ENCODE measurements around the gene BRINP1.
"Not testable (repeated sequence)": the region's sequence is repeated elsewhere in the genome, so short reads cannot be mapped to it uniquely, and the experiment has no call there.

The BRINP1 gene

DNA sequence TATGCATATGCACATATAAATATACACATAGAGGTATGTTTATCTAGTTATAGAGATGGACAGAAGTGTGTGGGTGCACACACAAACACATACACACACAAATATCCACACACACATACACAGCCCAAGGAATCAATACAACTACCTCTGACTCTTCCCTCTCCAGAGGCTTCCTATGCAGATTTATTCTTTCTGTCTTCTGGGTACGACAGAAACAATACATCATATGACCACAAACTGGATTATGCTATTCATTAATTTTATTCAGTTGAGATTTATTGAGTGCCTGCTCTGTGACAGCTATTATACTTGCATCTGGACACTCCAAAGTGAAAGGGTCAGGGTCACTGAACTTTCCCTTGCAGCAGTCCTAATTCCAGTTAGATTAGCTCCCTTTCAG is 155.8 kb downstream of the BRINP1 start:
- no peak for DNase-seq (ENCODE audit: low read depth)

DNA sequence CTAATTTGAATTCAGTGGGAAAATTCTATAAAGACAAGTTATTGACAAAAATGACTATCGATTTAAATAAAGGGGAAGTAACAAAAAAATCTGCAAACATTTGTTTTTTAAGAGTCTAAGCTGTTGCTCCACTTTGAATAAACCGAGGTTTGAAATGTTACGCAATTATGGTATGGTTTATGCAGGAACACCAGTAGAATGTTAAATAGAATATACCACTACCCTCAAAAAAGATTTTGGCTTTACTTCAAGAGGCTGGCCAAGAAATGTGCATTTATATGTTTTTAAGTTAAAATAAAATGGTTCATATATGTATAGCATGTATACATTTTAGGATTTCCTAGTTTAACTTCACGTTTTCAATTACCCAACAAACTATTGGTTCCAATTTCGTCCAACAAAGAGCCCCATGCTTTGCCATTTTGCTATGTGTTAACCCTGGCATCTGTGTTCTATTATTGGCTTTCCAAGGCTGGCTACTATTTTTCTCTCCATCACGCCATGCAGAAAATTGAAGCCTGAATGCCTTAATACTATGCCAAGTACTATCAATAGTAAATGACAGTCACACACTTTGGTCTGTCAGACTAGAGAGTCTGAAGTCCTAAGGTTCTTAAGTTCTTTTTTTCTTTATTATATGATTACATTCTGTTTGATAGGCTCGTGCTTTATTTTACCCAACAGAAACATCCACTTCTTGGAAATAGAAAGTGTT is 171.2 kb downstream of the BRINP1 start:
- DNase-seq (ENCODE audit: low read depth), result no peak

DNA sequence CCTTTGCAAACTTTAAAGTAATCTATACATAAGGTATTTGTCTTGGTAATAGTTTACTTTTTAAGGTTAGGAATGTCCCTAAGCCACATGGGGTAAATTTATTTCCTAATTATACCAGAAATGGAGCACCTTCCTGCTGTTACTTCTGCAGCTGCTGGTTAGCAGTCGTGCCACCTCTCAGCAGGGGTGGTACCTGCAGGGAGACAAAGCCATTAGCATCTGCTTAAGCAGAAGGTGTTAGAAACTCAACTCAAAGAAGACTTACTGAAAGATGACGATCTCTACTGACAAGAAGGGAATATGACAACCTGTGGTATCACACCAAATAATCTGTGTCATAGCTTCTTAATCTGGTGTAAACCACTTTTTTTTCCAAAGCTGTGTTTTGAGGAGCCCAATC is 173.7 kb downstream of the BRINP1 start:
- no peak for DNase-seq (ENCODE audit: low read depth)

DNA sequence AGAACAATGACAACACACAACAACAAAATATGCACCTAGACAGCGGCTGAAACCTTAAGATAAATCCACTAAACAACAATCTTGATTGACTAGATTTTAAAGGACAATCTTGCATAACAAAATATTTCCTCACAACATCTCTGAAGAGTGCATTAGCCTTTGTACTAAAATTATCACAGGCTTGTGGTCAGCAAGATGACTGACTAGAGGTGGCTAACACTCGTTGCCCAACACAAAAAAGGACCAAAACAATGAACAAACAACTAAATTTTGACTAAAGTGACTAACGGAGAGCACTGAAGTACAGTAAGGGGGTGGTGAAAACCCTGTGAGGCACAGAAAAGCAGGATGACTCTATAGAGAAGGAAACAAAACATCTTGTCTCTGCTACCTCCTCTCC is 183.9 kb downstream of the BRINP1 start:
- no peak for DNase-seq (ENCODE audit: low read depth)

DNA sequence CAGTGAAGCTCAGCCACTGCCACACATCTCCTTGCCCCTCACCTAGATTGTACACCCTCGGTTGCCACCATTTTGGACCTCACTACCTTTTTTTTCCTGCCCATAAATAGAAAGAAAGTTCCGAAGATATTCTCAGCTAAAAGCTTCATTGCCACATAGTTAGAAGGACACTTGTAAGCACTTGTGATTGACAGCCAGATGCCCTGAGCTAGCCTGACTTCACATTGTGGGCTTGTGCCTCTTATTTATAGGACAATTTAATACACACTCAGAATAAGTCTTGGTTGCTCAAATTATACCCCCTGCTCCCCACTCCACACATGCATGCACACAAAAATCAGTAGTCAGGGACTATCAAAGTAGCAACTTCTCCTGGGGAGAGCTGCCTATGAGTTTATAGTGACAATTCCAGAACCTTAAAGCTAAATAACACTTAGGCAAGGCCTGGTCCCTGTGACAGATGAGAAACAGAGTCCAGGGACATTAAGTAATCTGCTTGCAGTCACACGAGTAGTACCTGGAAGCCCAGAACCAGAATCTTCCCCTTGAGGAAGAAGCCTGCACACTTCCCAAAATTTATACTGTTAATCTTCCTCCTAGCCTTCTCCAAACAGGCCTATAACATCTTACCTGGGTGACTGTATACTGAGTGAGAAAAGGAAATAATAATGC is 184.8 kb downstream of the BRINP1 start:
- DNase-seq (ENCODE audit: low read depth), result no peak

DNA sequence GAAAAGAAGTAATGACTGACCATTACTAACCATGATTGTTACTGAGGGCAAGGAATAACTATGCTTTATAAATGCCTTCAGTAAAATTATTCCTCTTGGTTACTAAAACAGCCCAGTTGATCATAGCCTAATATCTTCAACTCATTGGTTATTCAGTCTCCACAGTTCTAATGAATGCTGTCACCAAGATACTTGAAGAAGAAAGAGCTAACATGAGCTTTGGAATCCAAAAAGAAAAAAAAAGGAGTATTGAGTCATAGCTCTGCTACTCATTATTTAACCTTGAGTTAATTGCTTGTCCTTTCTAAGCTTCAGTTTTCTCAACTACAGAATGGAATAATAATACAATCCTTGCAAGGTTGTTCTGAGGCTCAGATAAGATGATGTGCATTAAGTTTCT is 187.7 kb downstream of the BRINP1 start:
- DNase-seq (ENCODE audit: low read depth), result no peak

DNA sequence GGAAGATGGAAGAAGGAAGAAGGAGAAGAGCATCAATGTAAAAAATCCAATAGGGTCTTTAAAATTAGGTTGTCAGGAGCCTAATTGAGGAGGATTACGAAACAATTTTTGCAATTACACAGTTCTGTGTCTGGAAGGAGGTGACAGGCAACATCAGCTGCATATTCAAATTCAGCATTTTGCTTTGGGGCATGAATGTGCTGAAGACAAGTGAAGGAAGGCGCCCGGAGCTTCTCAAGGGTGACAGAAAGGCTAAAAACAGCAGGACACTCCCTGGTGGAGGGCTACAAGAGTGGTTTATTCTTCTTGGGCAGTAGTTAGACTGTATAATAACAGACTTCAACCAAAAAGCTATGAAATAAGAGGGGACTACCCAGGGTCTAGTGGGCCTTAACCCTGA is 188.3 kb downstream of the BRINP1 start:
- no peak for DNase-seq (ENCODE audit: low read depth)

DNA sequence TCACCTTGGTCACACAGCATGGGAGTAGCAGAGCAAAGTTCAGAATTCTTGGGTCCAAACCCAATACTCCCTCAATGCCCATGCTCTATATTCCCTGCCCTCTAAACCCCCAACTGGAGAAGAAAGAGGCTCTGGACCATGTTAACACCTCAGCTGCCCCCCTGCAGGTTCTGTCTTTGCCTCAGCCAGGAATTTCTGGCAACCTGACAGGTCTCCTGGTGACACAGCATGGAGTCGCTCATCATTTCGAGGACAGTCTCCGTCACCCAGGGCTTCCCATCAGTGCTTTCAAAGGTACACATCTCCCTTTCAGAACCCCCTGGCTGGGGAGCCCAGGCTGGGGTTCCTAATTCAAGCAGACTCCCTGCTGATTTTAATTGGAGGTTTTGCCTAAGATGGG is 189.5 kb downstream of the BRINP1 start:
- no peak for DNase-seq (ENCODE audit: low read depth)

DNA sequence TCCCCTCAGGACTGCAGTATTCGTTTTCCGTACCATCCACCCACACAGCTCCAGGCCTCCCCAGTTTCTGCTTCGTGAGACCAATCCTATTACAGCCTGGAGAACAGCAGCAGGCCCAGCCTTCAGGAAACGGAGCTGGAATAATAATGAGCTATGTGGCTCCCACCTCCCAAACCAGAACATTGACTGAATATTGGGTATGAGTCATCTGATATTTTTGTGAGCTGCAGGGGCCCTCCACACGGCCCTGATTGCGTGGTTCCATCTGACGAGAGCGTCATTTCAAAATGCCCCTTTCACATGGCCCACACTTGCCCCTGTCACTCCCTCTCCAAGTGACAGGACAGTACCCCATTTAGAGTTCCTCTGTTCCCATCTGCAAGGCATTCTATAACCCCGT is 192.0 kb downstream of the BRINP1 start:
- no peak for DNase-seq (ENCODE audit: low read depth)

DNA sequence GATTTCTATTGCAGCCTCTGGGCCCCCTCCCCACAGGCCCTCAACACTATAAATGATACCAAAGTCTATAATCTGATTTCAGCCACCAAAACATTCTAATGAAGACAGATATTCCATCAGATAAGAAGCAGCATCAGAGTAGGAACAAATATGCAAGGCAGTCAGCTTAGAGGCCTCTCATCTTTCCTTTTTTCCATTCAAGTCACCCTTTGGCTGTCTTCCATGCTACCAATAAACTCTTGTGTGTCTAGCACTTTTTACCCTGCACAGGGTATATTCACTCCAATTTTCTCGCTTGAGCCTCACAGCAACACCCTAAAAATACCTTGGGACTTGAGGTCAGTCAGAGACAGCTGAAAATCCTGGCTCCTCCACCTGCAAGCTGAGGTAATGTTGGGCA is 193.7 kb downstream of the BRINP1 start:
- DNase-seq (ENCODE audit: low read depth), result no peak

DNA sequence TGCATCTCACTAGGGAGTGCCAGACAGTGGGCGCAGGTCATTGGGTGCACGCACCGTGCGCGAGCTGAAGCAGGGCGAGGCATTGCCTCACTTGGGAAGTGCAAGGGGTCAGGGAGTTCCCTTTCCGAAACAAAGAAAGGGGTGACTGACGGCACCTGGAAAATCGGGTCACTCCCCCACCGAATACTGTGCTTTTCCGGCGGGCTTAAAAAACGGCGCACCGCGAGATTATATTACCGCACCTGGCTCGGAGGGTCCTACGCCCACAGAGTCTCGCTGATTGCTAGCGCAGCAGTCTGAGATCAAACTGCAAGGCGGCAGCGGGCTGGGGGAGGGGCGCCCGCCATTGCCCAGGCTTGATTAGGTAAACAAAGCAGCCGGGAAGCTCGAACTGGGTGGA is 200.0 kb downstream of the BRINP1 start:
- not testable (repeated sequence) for DNase-seq (ENCODE audit: low read depth)

DNA sequence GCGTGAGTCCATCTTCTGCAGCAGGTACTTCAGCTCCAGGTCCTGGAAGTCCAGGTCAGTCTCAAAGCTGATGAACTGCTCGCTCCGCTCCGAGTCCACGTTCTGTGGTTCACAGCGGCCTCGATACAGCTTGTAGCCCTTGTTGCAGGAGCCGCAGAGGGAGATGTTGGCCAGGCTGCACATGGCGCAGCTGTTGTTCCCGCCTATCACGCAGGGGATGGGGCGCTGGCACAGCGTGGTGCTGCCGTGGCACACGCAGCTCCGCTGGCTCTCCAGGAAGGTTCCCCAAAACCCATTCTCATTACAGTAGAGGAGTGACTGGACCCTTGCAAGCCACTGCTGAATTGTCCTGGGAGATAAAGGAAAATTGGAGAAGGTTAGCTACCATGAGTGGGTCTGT is 201.4 kb downstream of the BRINP1 start:
- DNase-seq (ENCODE audit: low read depth), result no peak

DNA sequence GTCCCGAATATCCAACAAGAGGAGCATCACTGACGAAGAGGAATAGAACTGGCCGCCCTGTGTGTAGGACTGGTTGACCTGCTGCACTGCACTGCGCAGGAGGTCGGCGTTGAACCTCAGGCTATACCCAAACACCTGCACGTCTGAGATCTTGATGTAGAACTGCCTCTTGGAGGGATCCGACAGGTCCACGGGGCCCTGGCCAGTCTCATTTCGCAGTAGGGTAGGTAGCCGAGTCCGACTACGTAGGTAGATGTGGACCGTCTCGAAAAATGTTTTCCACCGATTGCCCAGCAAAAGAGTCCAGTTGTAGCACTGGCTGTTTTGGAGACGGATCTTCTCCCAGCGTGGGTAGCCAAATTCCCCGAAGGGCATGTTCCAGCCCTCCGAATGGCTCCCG is 202.0 kb downstream of the BRINP1 start:
- DNase-seq (ENCODE audit: low read depth), result no peak

DNA sequence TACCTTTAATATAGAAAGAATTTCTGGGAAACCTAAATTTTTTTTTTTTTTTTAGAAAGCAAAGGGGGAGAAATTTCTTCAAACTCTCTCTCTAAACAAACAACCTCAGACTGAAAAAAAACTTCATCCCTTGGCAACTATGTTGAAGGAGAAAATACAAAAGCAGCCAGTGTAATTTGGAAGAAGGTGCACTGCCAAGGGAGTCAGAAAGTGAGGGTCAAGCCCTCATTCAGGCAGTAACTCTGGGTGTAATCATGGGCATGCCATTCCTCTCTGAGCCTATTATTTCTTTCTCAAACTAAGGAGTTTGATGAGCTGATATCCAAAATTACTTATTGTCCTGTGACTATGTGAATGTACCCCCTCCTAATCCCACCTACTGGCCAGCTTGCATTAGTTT is 203.1 kb downstream of the BRINP1 start:
- no peak for DNase-seq (ENCODE audit: low read depth)

DNA sequence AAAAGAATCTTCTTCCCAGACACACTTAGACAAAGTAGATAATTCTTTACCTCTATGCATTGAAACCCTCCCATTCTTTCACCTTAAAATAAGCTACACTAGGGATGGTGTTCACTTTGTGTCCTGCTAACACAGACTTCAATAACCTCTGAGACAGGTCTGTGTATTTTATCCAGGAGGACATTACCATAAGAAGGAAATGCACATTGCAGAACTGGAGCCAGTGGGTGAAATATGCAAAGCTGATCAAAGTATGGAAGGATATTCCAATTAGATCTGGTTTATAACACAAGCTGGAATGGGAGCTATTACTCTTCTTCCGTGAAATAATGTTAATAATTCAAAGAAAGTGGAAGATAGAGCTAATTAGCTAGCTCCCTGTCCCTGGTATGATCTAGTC is 204.1 kb downstream of the BRINP1 start:
- DNase-seq (ENCODE audit: low read depth), result no peak

DNA sequence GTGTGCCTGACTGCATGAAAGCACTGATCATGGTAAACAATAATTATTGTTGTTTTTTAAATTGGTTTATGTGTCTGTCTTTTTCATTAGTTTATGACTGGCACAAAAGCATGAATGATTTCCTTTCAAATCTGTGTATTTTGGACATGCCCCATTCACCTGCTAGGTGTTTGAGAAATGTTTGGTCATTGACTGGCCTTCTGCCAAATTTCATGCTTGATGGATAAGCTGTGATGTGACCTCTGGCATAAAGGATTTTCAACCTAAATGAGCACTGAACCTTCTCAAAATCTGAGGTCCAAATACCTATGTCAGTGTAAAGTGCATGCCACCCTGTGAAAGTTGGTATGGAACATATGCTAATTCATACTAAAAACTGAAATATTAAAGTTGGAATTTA is 204.5 kb downstream of the BRINP1 start:
- DNase-seq (ENCODE audit: low read depth), result no peak

DNA sequence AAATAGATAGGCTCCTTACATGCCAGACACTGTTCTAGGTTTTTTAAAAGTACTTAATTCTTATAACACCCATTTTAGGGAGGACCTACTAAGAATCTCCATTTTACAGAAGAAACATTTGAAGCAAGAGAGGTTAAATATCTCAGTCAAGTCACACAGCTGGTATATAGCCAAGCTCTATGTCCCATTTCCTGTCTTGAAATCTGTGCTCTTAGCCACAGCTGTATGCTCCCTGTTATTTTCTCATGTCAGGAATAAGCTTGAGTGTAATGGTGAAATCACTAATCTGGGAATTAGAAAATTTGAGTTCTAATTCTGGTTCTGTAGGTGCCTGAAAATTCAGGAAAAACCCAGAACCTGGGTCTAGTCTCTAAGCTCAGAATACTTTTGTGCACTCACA is 208.7 kb downstream of the BRINP1 start:
- DNase-seq (ENCODE audit: low read depth), result no peak

DNA sequence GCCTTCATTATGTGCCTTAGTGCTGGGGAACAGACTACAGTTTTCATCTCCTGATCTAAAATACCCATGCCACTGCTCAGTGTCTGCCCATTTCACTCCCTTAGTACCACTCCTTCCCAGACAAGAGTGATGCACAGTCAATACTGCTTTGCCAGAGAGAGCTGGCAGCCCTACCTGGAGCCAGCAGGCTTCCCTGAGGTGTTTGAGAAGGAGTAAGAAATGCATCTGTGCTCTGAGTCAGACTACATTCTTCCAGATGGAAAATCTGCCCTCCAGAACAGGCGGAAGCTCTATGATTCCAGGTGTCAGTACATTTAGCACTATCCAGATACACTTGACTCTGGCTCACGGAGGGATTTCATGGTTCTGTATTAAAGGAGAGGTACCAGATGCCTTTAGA is 209.8 kb downstream of the BRINP1 start:
- no peak for DNase-seq (ENCODE audit: low read depth)

DNA sequence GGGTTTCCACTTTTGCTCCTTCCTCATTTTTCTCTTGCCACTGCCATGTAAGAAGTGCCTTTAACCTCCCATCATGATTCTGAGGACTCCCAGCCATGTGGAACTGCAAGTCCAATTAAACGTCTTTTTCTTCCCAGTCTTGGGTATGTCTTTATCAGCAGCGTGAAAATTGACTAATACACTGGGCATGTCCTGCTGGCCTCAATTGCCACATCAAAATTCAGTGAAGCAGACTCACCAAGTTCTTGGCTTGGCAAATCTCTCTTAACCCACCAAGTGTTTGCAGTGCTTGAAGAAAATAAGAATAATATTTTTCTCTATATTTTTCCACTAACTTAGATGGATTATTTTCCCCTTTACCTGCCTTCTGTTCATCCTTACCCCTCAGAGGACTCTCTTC is 212.0 kb downstream of the BRINP1 start:
- no peak for DNase-seq (ENCODE audit: low read depth)

DNA sequence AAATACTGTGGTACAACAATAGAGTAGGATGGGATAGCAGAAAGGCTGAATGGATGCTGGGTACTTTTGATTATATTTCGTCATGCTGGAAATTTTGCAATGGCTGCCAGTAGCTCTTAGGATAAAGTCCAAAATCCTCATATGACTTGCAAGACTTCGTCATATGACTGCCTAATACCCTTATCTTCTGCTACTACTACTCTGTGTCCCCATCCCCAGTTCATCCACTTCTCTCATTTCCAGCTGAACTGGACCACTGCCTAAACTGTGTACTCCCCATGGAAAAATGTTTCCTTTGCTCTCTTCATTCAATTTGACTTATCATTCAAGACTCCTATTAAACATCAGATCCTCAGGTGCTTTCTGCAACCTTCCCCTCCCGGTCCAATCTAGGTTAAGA is 212.9 kb downstream of the BRINP1 start:
- DNase-seq (ENCODE audit: low read depth), result no peak

DNA sequence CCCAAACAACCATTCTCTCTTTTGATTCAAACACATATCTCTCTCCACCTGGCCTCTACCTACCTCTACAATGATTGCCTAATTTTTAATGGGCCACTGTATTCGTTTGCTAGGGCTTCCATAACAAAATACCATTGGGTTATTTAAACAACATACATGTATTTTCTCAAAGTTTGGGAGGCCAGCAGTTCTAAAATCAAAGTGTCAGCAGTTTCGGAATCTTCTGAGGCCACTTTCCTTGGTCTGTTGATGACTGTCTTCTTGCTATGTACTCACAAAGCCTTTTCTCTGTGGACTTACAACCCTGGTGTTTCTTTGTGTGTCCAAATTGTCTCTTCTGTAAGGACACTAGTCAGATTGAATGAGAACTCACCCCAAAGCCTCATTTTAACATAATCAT is 214.7 kb downstream of the BRINP1 start:
- DNase-seq (ENCODE audit: low read depth), result no peak

DNA sequence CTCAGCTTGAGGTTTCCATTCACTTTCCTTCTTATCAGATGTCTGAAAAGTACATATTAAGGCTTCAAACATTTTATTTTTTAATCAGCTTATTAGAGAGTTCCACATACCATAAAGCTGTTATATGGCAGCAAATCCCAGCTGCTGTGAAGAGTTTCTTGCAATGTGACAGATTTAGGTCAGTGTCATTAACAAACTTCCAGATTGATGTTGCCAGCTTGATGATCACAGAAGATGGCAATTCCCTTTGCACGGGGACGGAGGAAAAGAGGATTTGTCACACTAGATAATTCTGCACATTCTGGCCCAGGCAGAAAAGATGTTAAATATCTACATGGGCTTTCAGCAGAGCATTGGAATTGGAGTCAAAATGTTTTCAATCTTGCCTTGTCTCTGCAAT is 215.8 kb downstream of the BRINP1 start:
- no peak for DNase-seq (ENCODE audit: low read depth)

DNA sequence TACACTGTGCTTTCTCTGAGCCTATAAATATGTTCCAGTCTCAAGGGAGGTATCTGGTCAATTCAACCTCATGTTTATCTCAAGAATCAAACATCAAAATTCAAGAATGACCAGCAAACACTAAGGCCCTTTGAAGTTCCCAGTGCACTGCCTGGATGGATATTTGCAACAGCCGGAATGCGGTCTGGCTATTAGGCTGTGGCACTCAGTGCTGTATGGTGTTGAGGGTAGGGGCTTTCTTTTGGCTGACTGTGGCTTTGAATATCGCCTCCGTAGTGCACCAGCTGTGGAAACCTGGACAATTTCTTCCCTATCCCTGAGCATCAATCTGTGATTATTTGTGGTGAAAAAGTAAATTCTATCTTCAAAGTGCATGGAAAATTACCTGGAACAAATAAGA is 220.4 kb downstream of the BRINP1 start:
- DNase-seq (ENCODE audit: low read depth), result no peak

DNA sequence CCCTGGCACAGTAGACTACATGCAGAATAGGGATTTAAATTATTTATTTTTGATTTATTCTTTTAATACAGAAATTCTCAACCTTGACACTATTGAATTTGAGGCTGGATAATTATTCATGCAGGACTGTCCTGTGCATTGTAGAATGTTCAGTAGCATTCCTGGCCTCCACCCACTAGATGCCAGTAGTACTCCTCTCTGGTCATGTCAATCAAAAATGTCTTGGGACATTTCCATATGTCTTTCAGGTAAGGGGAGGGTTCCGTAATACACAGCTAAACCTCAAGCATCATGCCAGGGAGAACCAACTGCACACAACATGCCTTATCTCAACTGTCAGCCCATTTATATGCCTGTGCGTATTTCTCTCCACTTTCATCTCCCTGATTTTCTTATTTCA is 231.8 kb downstream of the BRINP1 start:
- no peak for DNase-seq (ENCODE audit: low read depth)

Data from CMK (cell line).